Measurements from ENCODE around the gene CCM2.

CCM2 gene

DNA sequence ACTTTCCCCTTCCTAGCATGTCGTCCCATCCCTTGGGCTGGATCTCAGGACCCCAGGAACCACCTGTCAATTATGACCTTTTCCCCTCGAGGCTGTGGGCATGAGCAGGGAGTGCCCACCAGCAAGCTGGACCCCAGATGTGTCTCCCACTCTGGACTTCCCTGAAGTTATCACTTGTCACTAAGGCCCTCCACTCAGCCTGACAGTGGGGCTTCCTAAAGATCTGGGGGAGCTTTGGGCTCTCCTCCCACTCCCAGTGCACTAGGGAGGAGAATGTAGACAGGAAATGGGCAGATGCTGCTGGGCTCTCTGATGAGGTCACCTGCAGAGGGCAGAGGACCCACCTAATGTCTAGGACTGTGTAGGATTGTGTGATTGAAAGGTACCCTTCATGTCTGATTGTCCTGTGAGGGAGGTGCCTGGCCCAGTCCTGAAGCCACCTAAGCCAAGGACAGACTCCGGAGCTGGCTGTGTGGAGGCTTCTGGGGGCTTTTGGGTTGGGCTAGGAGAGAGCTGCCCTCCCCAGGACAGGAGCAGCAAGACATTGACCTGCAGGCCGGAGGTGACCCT lies 39.9 kb upstream of the CCM2 start:
- TF ChIP-seq, protein P1, sequence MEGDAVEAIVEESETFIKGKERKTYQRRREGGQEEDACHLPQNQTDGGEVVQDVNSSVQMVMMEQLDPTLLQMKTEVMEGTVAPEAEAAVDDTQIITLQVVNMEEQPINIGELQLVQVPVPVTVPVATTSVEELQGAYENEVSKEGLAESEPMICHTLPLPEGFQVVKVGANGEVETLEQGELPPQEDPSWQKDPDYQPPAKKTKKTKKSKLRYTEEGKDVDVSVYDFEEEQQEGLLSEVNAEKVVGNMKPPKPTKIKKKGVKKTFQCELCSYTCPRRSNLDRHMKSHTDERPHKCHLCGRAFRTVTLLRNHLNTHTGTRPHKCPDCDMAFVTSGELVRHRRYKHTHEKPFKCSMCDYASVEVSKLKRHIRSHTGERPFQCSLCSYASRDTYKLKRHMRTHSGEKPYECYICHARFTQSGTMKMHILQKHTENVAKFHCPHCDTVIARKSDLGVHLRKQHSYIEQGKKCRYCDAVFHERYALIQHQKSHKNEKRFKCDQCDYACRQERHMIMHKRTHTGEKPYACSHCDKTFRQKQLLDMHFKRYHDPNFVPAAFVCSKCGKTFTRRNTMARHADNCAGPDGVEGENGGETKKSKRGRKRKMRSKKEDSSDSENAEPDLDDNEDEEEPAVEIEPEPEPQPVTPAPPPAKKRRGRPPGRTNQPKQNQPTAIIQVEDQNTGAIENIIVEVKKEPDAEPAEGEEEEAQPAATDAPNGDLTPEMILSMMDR (IDR thresholded peaks at IDR 0.05; ENCODE audit: borderline replicate concordance, insufficient read depth, low read depth, low read length): no peak
- H3K4me3 ChIP-seq (ENCODE audit: low read depth, low read length): no peak overlapping the region

DNA sequence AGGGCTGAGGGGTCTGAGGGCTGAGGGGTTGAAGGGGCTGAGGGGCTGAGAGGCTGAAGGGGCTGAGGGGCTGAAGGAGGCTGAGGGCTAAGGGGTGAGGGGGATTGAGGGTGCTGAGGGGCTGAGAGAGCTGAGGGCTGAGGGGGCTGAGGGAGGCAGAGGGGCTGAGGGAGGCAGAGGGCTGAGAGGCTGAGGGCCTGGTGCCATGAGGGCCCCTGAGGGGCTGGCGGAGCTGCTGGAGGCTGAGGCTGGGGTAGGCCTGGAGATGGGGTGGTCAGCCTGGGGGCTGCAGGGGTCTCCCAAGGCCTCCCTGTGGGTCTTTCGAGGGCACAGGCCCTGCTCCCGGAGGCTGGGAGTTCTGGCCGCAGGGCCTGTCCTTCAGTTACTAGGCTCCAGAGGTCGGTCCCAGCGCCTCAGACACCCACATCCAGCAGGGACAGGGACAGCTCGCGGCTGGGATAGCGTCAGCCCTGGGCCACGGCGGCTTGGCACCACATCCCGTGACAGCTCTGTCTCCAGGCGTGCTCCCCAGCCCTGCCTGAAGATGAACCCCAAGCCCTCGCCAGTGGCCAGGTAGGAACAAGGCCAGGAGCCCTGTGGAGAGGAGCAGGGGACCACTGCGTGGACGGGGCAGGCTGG lies 38.0 kb upstream of the CCM2 start:
- TF ChIP-seq, protein P1 (IDR thresholded peaks at IDR 0.05; ENCODE audit: borderline replicate concordance, insufficient read depth, low read depth, low read length): no peak
- H3K4me3 ChIP-seq (ENCODE audit: low read depth, low read length): no peak overlapping the region

DNA sequence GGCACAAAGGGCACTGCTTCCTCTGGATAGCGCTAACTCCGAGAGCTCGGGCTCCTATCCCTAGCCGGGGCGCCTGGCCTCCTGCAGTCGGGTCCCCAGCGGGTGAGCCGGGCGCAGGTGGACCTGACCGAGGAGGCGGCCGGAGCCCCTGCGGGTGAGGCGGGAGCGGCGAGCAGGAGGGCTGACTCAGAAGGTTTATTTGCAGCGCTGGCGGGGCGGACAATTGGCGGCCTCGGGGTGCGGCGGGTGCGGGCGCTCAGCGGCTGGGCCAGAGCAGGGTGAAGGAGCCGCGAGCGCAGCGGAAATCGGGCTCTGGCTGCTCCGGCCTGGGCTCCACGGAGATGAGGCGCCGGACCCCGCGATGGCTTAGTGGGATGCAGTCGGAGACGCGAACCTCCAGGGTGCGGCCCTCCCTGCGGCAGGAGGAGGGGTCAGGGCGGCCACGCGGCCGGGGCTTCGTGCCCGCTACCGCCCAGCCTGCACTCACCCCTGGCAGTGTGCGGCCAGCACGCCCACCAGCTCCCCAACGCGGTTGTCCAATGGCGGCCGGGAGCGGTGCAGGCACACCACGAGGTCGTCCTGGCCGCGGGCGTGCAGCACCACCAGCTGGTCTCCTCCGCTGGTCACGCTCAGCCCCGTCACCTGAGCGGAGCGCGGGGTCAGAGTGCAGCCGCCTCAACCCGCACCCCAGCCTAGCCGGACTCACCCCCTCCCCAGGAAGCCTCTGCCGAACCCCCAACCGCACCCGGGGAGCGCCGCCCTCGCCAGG lies 37.3 kb upstream of the CCM2 start:
- TF ChIP-seq, protein P1 (IDR thresholded peaks at IDR 0.05; ENCODE audit: borderline replicate concordance, insufficient read depth, low read depth, low read length): no peak

DNA sequence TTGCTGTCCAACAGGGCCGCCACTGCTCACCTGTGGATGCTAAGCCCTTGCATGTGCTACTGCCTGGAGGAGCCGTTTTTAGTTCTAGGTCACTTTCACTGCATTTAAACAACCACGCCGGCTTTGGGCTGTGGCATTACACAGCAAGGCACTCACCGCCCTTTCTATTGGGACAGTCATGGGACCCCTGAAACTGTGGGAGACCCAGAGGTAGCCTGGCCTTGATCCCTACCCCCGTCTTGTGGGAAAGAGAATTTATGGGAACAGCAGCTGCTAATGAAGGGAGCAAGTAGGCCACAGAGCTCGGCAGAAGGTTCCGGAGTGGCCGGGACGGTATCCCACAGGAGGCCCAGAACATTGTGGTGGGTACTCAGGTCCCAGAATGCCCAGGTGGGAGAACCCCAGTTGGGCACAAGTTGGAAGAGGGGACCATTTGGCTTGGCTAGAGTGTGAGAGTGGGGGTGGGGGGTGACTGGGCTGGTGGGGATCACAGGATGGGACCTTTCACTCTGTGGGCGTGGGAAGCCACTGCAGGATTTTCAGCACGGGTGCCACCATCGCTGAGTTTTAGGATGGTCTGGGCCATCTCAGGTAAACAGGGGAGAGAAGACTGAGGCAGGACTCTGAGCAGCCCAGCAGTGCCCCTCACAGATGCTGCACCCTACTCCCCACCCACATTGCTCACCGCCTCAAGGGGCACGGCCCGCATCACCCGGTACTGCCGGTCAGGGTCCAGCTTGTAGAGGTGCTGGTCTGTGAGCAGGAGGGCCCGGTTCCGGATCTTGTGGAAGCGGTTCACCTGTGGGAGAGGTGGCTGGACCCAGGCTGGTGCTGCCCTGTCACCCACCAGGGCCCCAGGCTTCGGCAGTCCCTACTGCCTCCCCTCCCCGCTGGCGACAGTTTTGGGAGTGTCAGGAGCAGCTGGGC lies 36.4 kb upstream of the CCM2 start:
- no peak overlapping the region for H3K4me3 ChIP-seq (ENCODE audit: low read depth, low read length)
- TF ChIP-seq, protein P1 (IDR thresholded peaks at IDR 0.05; ENCODE audit: borderline replicate concordance, insufficient read depth, low read depth, low read length): no peak

More for the DNA sequence above, 37.3 kb upstream of the CCM2 start:
- no peak overlapping the region for H3K4me3 ChIP-seq (ENCODE audit: low read depth, low read length)

GRCh38 chr7:44964384-44964830 lies 35.6 kb upstream of the CCM2 start:
- no peak overlapping the region for H3K4me3 ChIP-seq (ENCODE audit: low read depth, low read length)
- TF ChIP-seq, protein P1 (IDR thresholded peaks at IDR 0.05; ENCODE audit: borderline replicate concordance, insufficient read depth, low read depth, low read length): 0 out of 2 replicates have a peak, but pooled peaks have one; percentile 24

GRCh38 chr7:44964831-44965440 lies 35.1 kb upstream of the CCM2 start:
- TF ChIP-seq, protein P1 (IDR thresholded peaks at IDR 0.05; ENCODE audit: borderline replicate concordance, insufficient read depth, low read depth, low read length): no peak
- H3K4me3 ChIP-seq (ENCODE audit: low read depth, low read length): no peak overlapping the region

Measured in GM12875 (cell line).